PC-3 (cell line): Measurements from ENCODE around the gene CNTRL. TPM values are rescaled to one million over a fixed set of nuclear protein-coding genes. Genes with fewer than 3 reads are reported as not detected.
A peak's percentile ranks its signal among the peaks of the same experiment; 100 is the strongest.

Experiments used
- ATAC-seq: fragments of 200-7000 bp; cut with Tn5 transposase; 2 replicates; pipeline ENCODE4 v1.9.1; 2020; ENCODE audit warnings: mild to moderate bottlenecking, moderate library complexity
- BruUV-seq: library from RNA; stranded (reverse); fragments of 400-500 nt; replicated peaks from 2 replicates; lab custom pipeline; 2021; lab: Mats Ljungman, UMichigan
- CTCF ChIA-PET: fragments of 300-600 bp; sonication (Branson Sonifier 250); formaldehyde crosslinking; loops from one replicate; lab custom pipeline; 2022; ENCODE audit warnings: antibody characterized with exemption; lab: Charles Lee
- POLR2A ChIA-PET: fragments of 300-600 bp; sonication (Branson Sonifier 250); formaldehyde crosslinking; loops from one replicate; lab custom pipeline; 2022; ENCODE audit warnings: antibody characterized with exemption; ENCODE audit not compliant: unreplicated experiment; lab: Charles Lee
- DNase-seq: peaks from one replicate; pipeline ENCODE4 v3.0.0-alpha.2; 2015
- H2AFZ ChIP-seq: fragments of 300-600 bp; sonication (generic); 2 replicates; pipeline ENCODE4 v1.6.0; 2016; ENCODE audit warnings: antibody characterized with exemption, low read length
- H3F3A ChIP-seq: fragments of 300-600 bp; sonication (generic); one replicate; pipeline ENCODE4 v1.6.0; 2017; ENCODE audit warnings: antibody characterized with exemption, low read length, control low read depth, mild to moderate bottlenecking; ENCODE audit not compliant: unreplicated experiment
- H3K27ac ChIP-seq: fragments of 300-600 bp; sonication (generic); 2 replicates; pipeline ENCODE4 v1.5.1; 2016; ENCODE audit warnings: mild to moderate bottlenecking, low read length
- H3K27me3 ChIP-seq: fragments of 300-600 bp; sonication (generic); 2 replicates; pipeline ENCODE4 v1.6.1; 2016; ENCODE audit warnings: low read length, mixed read lengths
- H3K36me3 ChIP-seq: fragments of 300-600 bp; sonication (generic); 2 replicates; pipeline ENCODE4 v1.6.1; 2016; ENCODE audit warnings: low read depth, mixed run types, low read length, mixed read lengths
- H3K4me1 ChIP-seq: fragments of 300-600 bp; sonication (generic); 2 replicates; pipeline ENCODE4 v1.5.1; 2016; ENCODE audit warnings: low read length; ENCODE audit not compliant: insufficient read depth
- H3K4me2 ChIP-seq: fragments of 300-600 bp; sonication (generic); 2 replicates; pipeline ENCODE4 v1.6.0; 2016; ENCODE audit warnings: low read length
- H3K4me3 ChIP-seq: fragments of 300-600 bp; sonication (generic); 2 replicates; pipeline ENCODE4 v1.5.1; 2016; ENCODE audit warnings: mild to moderate bottlenecking, low read length, mixed read lengths
- H3K79me2 ChIP-seq: fragments of 300-600 bp; sonication (generic); 2 replicates; pipeline ENCODE4 v1.6.1; 2017; ENCODE audit warnings: low read length, mixed read lengths
- H3K9ac ChIP-seq: fragments of 300-600 bp; sonication (generic); 2 replicates; pipeline ENCODE4 v1.6.0; 2016; ENCODE audit warnings: mild to moderate bottlenecking, low read length
- H3K9me2 ChIP-seq: fragments of 300-600 bp; sonication (generic); replicated peaks from 2 replicates; pipeline ENCODE4 v1.6.1; 2016; ENCODE audit warnings: mixed run types, low read length, mixed read lengths
- H3K9me3 ChIP-seq: fragments of 300-600 bp; sonication (generic); 2 replicates; pipeline ENCODE4 v1.6.1; 2016; ENCODE audit warnings: low read length, mixed read lengths
- H4K20me1 ChIP-seq: fragments of 300-600 bp; sonication (generic); 2 replicates; pipeline ENCODE4 v1.6.1; 2016; ENCODE audit warnings: low read length, mixed read lengths
- EZH2 ChIP-seq: fragments of 300-600 bp; sonication (generic); IDR thresholded peaks from one replicate; pipeline ENCODE4 v1.6.1; 2017; ENCODE audit warnings: antibody characterized with exemption, mild to moderate bottlenecking, low read length; ENCODE audit not compliant: unreplicated experiment
- EZH2phosphoT487 ChIP-seq: fragments of 300-600 bp; sonication (generic); IDR thresholded peaks from 2 replicates; pipeline ENCODE4 v1.6.1; 2018; ENCODE audit warnings: mild to moderate bottlenecking, antibody characterized with exemption, low read length, borderline replicate concordance
- intact Hi-C: fragments of 100-400 bp; cut with micrococcal nuclease; formaldehyde crosslinking; loops from 2 replicates; pipeline ENCODE4 v1.9.0; 2023
- total RNA-seq: library from RNA; depleted of rRNA; stranded (reverse); fragments of >200 nt; gene quantifications from 2 replicates; pipeline ENCODE4 v1.2.3, GENCODE V29; 2014
- TF ChIP-seq, protein P1 (sequence below): fragments of 300-600 bp; sonication (generic); conservative IDR thresholded peaks from 2 replicates; pipeline ENCODE4 v1.5.1; 2017; ENCODE audit warnings: antibody characterized with exemption, low read depth, mild to moderate bottlenecking, low read length

The CNTRL gene
- total RNA-seq, 1 experiment from 2014 or later = 6.0 TPM

DNA sequence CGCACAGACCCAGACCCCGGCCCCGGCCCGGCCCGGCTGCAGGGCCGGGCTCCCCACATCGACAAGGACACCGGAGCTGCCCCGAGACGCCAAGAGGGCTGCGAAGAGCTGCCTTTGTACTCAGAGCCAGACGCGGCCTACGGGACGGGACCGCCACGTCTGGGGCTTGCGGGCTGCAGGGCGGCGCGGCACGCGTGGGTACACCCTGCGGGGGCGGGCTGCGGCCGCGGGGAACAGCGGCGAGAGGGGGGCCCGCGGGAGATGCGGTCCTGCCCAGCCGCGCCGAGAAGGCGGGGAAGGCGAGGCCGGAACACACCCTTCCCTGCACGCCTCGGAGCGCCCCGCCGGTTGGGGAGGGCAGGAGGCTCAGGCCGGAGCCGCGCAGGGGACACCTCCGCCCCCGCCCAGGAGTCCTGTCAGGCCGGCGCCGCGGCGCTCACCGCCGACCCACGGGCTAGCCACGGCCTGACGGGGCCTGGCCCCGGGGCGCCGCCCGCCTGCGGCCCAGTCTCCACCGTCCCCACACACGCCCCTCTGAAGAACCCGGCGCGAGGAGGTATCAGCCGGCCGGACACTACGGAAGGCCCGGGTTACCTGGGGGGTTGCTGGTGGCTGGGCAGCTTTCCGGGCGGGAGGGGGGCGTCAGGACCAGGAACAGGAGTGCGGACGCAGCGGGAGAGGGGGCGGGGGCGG is 126.4 kb downstream of the CNTRL start:
- intact Hi-C loops = no loop called here
- ATAC-seq = peak; percentile 27

DNA sequence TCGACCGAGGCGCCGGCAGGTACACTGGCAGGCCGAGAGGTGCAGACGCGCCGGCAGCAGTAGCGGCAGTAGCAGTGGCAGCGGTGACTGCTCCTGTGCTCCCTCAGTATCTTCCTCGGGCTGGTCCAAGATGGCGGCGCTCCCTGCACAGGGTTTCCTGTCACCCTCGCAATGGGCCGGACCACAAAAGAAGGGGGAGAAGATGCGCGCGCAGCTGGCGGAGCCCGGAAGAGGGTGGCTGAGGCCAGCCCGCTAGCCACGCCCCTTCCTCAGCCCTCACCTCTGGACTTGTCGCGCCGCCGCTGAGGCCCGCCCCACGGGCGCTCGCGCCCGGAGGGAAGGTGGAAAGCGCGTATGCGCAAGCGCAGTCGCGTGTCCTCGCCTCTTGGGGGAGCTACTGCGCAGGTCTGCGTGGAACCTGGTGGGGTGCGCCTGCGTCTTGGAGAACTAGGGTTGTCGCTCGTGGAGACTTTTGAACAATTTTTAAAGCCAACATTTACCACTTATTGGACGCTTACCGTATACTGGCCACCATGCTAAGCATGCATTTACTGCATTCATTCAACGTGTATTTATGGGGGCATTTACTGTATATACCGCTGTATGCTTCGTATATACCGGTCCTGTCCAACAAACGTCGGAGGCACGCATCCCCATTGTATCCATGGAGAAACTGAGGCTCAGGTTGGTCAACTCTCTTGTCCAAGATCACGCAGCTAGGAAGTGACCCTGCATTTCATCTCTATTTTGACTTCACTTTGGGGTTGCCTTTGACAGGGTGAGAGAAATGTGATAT is 127.2 kb downstream of the CNTRL start, which contains the start of gene RAB14:
TSS of gene RAB14 (minus strand) at position 132 of the 796 bp plus-strand sequence. CDS start 8,457 bp downstream, outside the sequence.
- peak; percentile 87 for ATAC-seq
- Histone ChIP-seq H3K79me2 (peaks cover 53% of the 10 kb centered on the region), H3K4me2 (peak within 1 kb of the TSS; percentile 90), H3K36me3 (no peaks in the 10 kb centered on the region), H3K4me3 (peak within 1 kb of the TSS; percentile 97), H3K9me3 (no peaks in the 10 kb centered on the region), H3F3A (no peaks in the 10 kb centered on the region), H3K9me2 (no peaks in the 10 kb centered on the region), H4K20me1 (peaks cover 41% of the 10 kb centered on the region), H2AFZ (peak within 1 kb of the TSS; percentile 91), H3K27me3 (no peaks in the 10 kb centered on the region), H3K4me1 (peaks cover 21% of the 10 kb centered on the region), H3K9ac (peak within 1 kb of the TSS; percentile 96), H3K27ac (peak within 1 kb of the TSS; percentile 66)
- CTCF ChIA-PET = interaction anchor here (0.6 kb wide), 1 partner anchor 34 kb away, joined by 3 read pairs; no protein-coding TSS in a partner anchor
- TF ChIP-seq, protein P1, sequence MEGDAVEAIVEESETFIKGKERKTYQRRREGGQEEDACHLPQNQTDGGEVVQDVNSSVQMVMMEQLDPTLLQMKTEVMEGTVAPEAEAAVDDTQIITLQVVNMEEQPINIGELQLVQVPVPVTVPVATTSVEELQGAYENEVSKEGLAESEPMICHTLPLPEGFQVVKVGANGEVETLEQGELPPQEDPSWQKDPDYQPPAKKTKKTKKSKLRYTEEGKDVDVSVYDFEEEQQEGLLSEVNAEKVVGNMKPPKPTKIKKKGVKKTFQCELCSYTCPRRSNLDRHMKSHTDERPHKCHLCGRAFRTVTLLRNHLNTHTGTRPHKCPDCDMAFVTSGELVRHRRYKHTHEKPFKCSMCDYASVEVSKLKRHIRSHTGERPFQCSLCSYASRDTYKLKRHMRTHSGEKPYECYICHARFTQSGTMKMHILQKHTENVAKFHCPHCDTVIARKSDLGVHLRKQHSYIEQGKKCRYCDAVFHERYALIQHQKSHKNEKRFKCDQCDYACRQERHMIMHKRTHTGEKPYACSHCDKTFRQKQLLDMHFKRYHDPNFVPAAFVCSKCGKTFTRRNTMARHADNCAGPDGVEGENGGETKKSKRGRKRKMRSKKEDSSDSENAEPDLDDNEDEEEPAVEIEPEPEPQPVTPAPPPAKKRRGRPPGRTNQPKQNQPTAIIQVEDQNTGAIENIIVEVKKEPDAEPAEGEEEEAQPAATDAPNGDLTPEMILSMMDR = peak; percentile 53
- TF ChIP-seq EZH2phosphoT487 = no peak
- POLR2A ChIA-PET = interaction anchor here (0.6 to 1.0 kb wide), 5 partner anchors 67 to 312 kb away, joined by 3 to 33 read pairs (median 4); no protein-coding TSS in a partner anchor
- DNase-seq = peak; percentile 95
- intact Hi-C loops = no loop called here
- BruUV-seq = no TSS peak

More for the DNA sequence above, 126.4 kb downstream of the CNTRL start:
- POLR2A ChIA-PET = interaction anchor here (1.0 kb wide), 1 partner anchor 77 kb away, joined by 4 read pairs; no protein-coding TSS in a partner anchor
- Histone ChIP-seq H3K36me3 (no peaks in the 10 kb centered on the region), H2AFZ (peak overlapping the region; percentile 57; the same call in 1 of the 2 replicates), H4K20me1 (peaks cover 48% of the 10 kb centered on the region), H3K9me3 (no peaks in the 10 kb centered on the region), H3F3A (no peaks in the 10 kb centered on the region), H3K9ac (peak overlapping the region; percentile 96), H3K27ac (peak overlapping the region; percentile 66), H3K4me2 (peak overlapping the region; percentile 90), H3K4me3 (peak overlapping the region; percentile 97), H3K4me1 (peaks cover 21% of the 10 kb centered on the region), H3K9me2 (no peaks in the 10 kb centered on the region), H3K79me2 (peaks cover 60% of the 10 kb centered on the region), H3K27me3 (no peaks in the 10 kb centered on the region)
- TF ChIP-seq, protein P1 = no peak
- TF ChIP-seq EZH2phosphoT487 = no peak
- no peak for TF ChIP-seq EZH2
- CTCF ChIA-PET = no interaction called here
- no TSS peak for BruUV-seq
- no peak for DNase-seq
